H1 (cell line): ENCODE data around the gene ING4. TPM values are rescaled to one million over a fixed set of nuclear protein-coding genes. Genes with fewer than 3 reads are reported as not detected.
A peak's percentile ranks its signal among the peaks of the same experiment; 100 is the strongest.

Source experiments
- CTCF ChIA-PET: fragments of 300-600 bp; sonication (Branson Sonifier 250); formaldehyde crosslinking; loops from one replicate; lab custom pipeline; 2021; ENCODE audit not compliant: partially characterized antibody; lab: Charles Lee
- POLR2A ChIA-PET: fragments of 300-600 bp; sonication (Branson Sonifier 250); formaldehyde crosslinking; loops from one replicate; lab custom pipeline; 2021; ENCODE audit warnings: inconsistent platforms; ENCODE audit not compliant: partially characterized antibody; lab: Charles Lee
- DNase-seq, 2 experiments: peaks; one replicate each; pipeline versions ENCODE4 v3.0.0 to v3.0.0-alpha.2; 2010 to 2022; ENCODE audit warnings: low spot score in 2 of 2, low read depth in 1 of 2, mixed read lengths in 1 of 2
- FAIRE-seq: peaks from 2 replicates; lab custom pipeline; 2011; peaks lifted over from hg19 to GRCh38; lab: Jason Lieb, UNC
- H2AFZ ChIP-seq: 2 replicates; pipeline ENCODE4 v1.8.1; 2012; ENCODE audit warnings: low read length, inconsistent platforms
- H2AK5ac ChIP-seq: 2 replicates; pipeline ENCODE4 v1.6.1; 2013; ENCODE audit warnings: low read depth, low read length
- H2BK120ac ChIP-seq: replicated peaks from 2 replicates; pipeline ENCODE3; 2013; ENCODE audit warnings: low read depth, low read length, inconsistent platforms
- H2BK12ac ChIP-seq: 2 replicates; pipeline ENCODE4 v1.6.1; 2013; ENCODE audit warnings: low read depth, low read length
- H2BK15ac ChIP-seq: 2 replicates; pipeline ENCODE4 v1.6.1; 2013; ENCODE audit warnings: low read length
- H2BK20ac ChIP-seq: 2 replicates; pipeline ENCODE4 v1.6.1; 2013; ENCODE audit warnings: low read length
- H2BK5ac ChIP-seq: 2 replicates; pipeline ENCODE4 v1.6.1; 2013; ENCODE audit warnings: low read depth, low read length
- H3K14ac ChIP-seq: 2 replicates; pipeline ENCODE4 v1.6.1; 2013; ENCODE audit warnings: inconsistent platforms; ENCODE audit not compliant: insufficient read length
- H3K18ac ChIP-seq: 2 replicates; pipeline ENCODE4 v1.6.1; 2013; ENCODE audit warnings: low read length; ENCODE audit errors: extremely low read depth
- H3K23ac ChIP-seq: 2 replicates; pipeline ENCODE4 v1.6.1; 2013; ENCODE audit warnings: inconsistent platforms; ENCODE audit not compliant: insufficient read length
- H3K23me2 ChIP-seq: 2 replicates; pipeline ENCODE4 v1.6.1; 2013; ENCODE audit warnings: low read depth, low read length
- H3K27ac ChIP-seq: 2 replicates; pipeline ENCODE4 v1.6.1; 2011; ENCODE audit warnings: low read depth, low read length, inconsistent platforms
- H3K27me3 ChIP-seq, 4 experiments: replicated peaks in 1 of 4; 1 replicate in 1 of 4; 2 replicates in 3 of 4; pipeline versions ENCODE4 v1.6.1 to v1.8.1; 2011 to 2013; ENCODE audit warnings: low read length in 3 of 4, mild to moderate bottlenecking in 3 of 4, inconsistent platforms in 2 of 4, mixed read lengths in 2 of 4, moderate library complexity in 1 of 4; ENCODE audit not compliant: control insufficient read depth in 3 of 4, insufficient read depth in 3 of 4; ENCODE audit errors: extremely low read depth in 1 of 4
- H3K36me3 ChIP-seq, 4 experiments: 2 replicates each; pipeline versions ENCODE4 v1.6.1 to v1.8.1; 2011 to 2013; ENCODE audit warnings: mild to moderate bottlenecking in 4 of 4, low read length in 3 of 4, moderate library complexity in 2 of 4, control low read depth in 1 of 4, inconsistent platforms in 1 of 4; ENCODE audit not compliant: insufficient read depth in 4 of 4, control insufficient read depth in 2 of 4
- H3K4ac ChIP-seq: replicated peaks from 2 replicates; pipeline ENCODE3; 2013; ENCODE audit warnings: low read length, low read depth, mixed read lengths, inconsistent platforms; ENCODE audit not compliant: insufficient read length
- H3K4me1 ChIP-seq, 4 experiments: replicated peaks in 1 of 4; 1 replicate in 1 of 4; 2 replicates in 3 of 4; pipeline versions ENCODE4 v1.6.1 to v1.8.1; 2011 to 2013; ENCODE audit warnings: low read length in 3 of 4, inconsistent platforms in 2 of 4, mixed read lengths in 1 of 4; ENCODE audit not compliant: insufficient read depth in 4 of 4, control insufficient read depth in 3 of 4
- H3K4me2 ChIP-seq, 2 experiments: 2 replicates each; pipeline versions ENCODE4 v1.6.1 to v1.8.1; 2011 to 2013; ENCODE audit warnings: low read depth in 2 of 2, low read length in 2 of 2, control low read depth in 1 of 2, inconsistent platforms in 1 of 2, mild to moderate bottlenecking in 1 of 2; ENCODE audit not compliant: insufficient read depth in 1 of 2
- H3K4me3 ChIP-seq, 4 experiments: fragments of 200-600, 300-600 bp in 1 of 4; sonication (generic), shearing (Covaris generic), sonication (Bioruptor Twin) in 1 of 4; 2 replicates each; pipeline versions ENCODE4 v1.5.1 to v1.8.1; 2011 to 2016; ENCODE audit warnings: low read length in 4 of 4, low read depth in 3 of 4, control low read depth in 2 of 4, inconsistent platforms in 2 of 4, mild to moderate bottlenecking in 2 of 4, mixed read lengths in 1 of 4, moderate library complexity in 1 of 4; ENCODE audit not compliant: insufficient read depth in 2 of 4; ENCODE audit errors: extremely low read depth in 1 of 4
- H3K56ac ChIP-seq: replicated peaks from 2 replicates; pipeline ENCODE3; 2013; ENCODE audit warnings: low read depth, mild to moderate bottlenecking, mixed read lengths, low read length, inconsistent platforms; ENCODE audit not compliant: insufficient read length
- H3K79me1 ChIP-seq: 2 replicates; pipeline ENCODE4 v1.6.1; 2013; ENCODE audit warnings: low read depth, low read length, control low read depth
- H3K79me2 ChIP-seq, 2 experiments: 2 replicates each; pipeline versions ENCODE4 v1.6.1 to v1.8.1; 2012 to 2013; ENCODE audit warnings: low read length in 2 of 2, mild to moderate bottlenecking in 2 of 2, inconsistent platforms in 1 of 2; ENCODE audit not compliant: insufficient read depth in 2 of 2, control insufficient read depth in 1 of 2
- H3K9ac ChIP-seq, 4 experiments: replicated peaks in 1 of 4; 1 replicate in 1 of 4; 2 replicates in 3 of 4; pipeline versions ENCODE4 v1.6.1 to v1.8.1; 2011 to 2013; ENCODE audit warnings: low read depth in 3 of 4, low read length in 3 of 4, control low read depth in 2 of 4, mild to moderate bottlenecking in 2 of 4, moderate library complexity in 2 of 4, inconsistent platforms in 1 of 4; ENCODE audit errors: extremely low read depth in 1 of 4
- H3K9me3 ChIP-seq, 2 experiments: 2 replicates each; pipeline versions ENCODE4 v1.6.1 to v1.8.1; 2012 to 2013; ENCODE audit warnings: mild to moderate bottlenecking in 2 of 2, moderate library complexity in 2 of 2, control low read depth in 1 of 2, inconsistent platforms in 1 of 2, low read depth in 1 of 2, low read length in 1 of 2, mixed read lengths in 1 of 2; ENCODE audit not compliant: insufficient read depth in 2 of 2
- H4K20me1 ChIP-seq, 2 experiments: replicated peaks in 1 of 2; 2 replicates each; pipeline versions ENCODE3 to v1.8.1; 2011 to 2013; ENCODE audit warnings: inconsistent platforms in 2 of 2, low read length in 2 of 2, mild to moderate bottlenecking in 1 of 2; ENCODE audit not compliant: insufficient read depth in 2 of 2, control insufficient read depth in 1 of 2
- H4K5ac ChIP-seq: 2 replicates; pipeline ENCODE4 v1.6.1; 2013; ENCODE audit warnings: low read length, low read depth, mixed read lengths, inconsistent platforms; ENCODE audit not compliant: insufficient read length
- H4K8ac ChIP-seq: 2 replicates; pipeline ENCODE4 v1.8.0; 2013; ENCODE audit warnings: mild to moderate bottlenecking, moderate library complexity, low read length, inconsistent platforms; ENCODE audit not compliant: insufficient read depth; ENCODE audit errors: extremely low read depth
- H4K91ac ChIP-seq: replicated peaks from 2 replicates; pipeline ENCODE3; 2013; ENCODE audit warnings: low read length, mixed read lengths, inconsistent platforms; ENCODE audit not compliant: insufficient read length
- CEBPB ChIP-seq: IDR thresholded peaks from 2 replicates; pipeline ENCODE4 v1.6.1; 2012; ENCODE audit warnings: low read depth, low read length
- CTBP2 ChIP-seq: IDR thresholded peaks from 2 replicates; pipeline ENCODE4 v1.7.0; 2011; ENCODE audit warnings: borderline replicate concordance, mild to moderate bottlenecking, moderate library complexity, mixed read lengths, low read length; ENCODE audit not compliant: insufficient read depth, insufficient read length
- GABPA ChIP-seq: IDR thresholded peaks from 2 replicates; pipeline ENCODE4 v1.6.1; 2011; ENCODE audit warnings: mild to moderate bottlenecking, low read length, moderate library complexity, borderline replicate concordance; ENCODE audit not compliant: insufficient read depth
- JUND ChIP-seq: IDR thresholded peaks from 2 replicates; pipeline ENCODE4 v1.6.1; 2011; ENCODE audit warnings: mild to moderate bottlenecking, improper control_type of control experiment, low read length
- KDM4A ChIP-seq: IDR thresholded peaks from one replicate; pipeline ENCODE4 v1.7.1; 2012; ENCODE audit warnings: low read depth, mild to moderate bottlenecking, moderate library complexity, low read length, inconsistent platforms; ENCODE audit not compliant: severe bottlenecking
- KDM5A ChIP-seq: fragments of 200-600 bp; IDR thresholded peaks from 2 replicates; pipeline ENCODE4 v1.7.1; 2012; ENCODE audit warnings: mild to moderate bottlenecking, low read length, inconsistent platforms, mixed read lengths
- MAX ChIP-seq: IDR thresholded peaks from 2 replicates; pipeline ENCODE4 v1.6.1; 2012; ENCODE audit warnings: inconsistent platforms
- POLR2A ChIP-seq, 2 experiments: IDR thresholded peaks; 1 replicate in 1 of 2; 2 replicates in 1 of 2; pipeline ENCODE4 v1.6.1; 2011; ENCODE audit warnings: low read depth in 2 of 2, low read length in 2 of 2, mild to moderate bottlenecking in 2 of 2; ENCODE audit errors: control extremely low read depth in 1 of 2
- SIX5 ChIP-seq: IDR thresholded peaks from 2 replicates; pipeline ENCODE4 v1.6.1; 2011; ENCODE audit warnings: mild to moderate bottlenecking, low read depth, low read length
- TBP ChIP-seq: IDR thresholded peaks from 2 replicates; pipeline ENCODE4 v1.6.1; 2011; ENCODE audit warnings: low read depth, low read length, improper control_type of control experiment
- YY1 ChIP-seq: IDR thresholded peaks from 2 replicates; pipeline ENCODE4 v1.6.1; 2011; ENCODE audit warnings: low read depth, mild to moderate bottlenecking, low read length
- WGBS, 2 experiments: shearing (Covaris generic) in 1 of 2; methylation state at CpG; one replicate each; pipeline versions ENCODE4 v1.1.6 to v1.1.7; 2013 to 2015; ENCODE audit warnings: low lambda C conversion rate in 2 of 2, mixed read lengths in 2 of 2, inconsistent platforms in 1 of 2, low coverage in 1 of 2, missing lambda C conversion rate in 1 of 2; ENCODE audit not compliant: insufficient replicate concordance in 2 of 2, insufficient coverage in 1 of 2, insufficient read length in 1 of 2; ENCODE audit errors: extremely low coverage in 1 of 2, missing lambda C conversion rate in 1 of 2; 5-methylcytosine and 5-hydroxymethylcytosine counted together
- polyA plus RNA-seq, 7 experiments: library from polyadenylated mRNA; depleted of rRNA in 3 of 7; stranded (reverse) in 5 of 7; unstranded in 2 of 7; fragments of >200 nt in 5 of 7; fragments of 200-250 nt in 2 of 7; gene quantifications; 1 replicate in 5 of 7; 2 replicates in 1 of 7; 4 replicates in 1 of 7; pipeline versions ENCODE4 v1.2.1 to v1.2.3, GENCODE V29; 2011 to 2013; ENCODE audit warnings: missing spikeins in 2 of 7, mixed read lengths in 2 of 7
- total RNA-seq: library from RNA; stranded (reverse); fragmentation: NEBNext Ultra II Directional; extraction: Animal tissue kit (Norgen Biotek cat#: 25700); gene quantifications from 2 replicates; pipeline ENCODE4 v1.2.1, GENCODE V29; 2021

The ING4 gene
- total and polyA plus RNA-seq, 2 of the 8 experiments (the other 6 are each of a cell fraction or from before 2014, with no cell fraction given) = 22.9 to 28.6 TPM

GRCh38 chr12:6688999-6689882 lies 26.3 kb upstream of the ING4 start, which contains the start of gene ZNF384:
ZNF384 (minus strand) TSS chr12:6689375; CDS start chr12:6679520, 9,855 bp downstream.
- Histone ChIP-seq H3K27me3 (no peaks in the 10 kb centered on the region), H3K36me3 (no peaks in the 10 kb centered on the region), H3K9me3 (no peaks in the 10 kb centered on the region), H2BK15ac (peak within 1 kb of the TSS; percentile 73; the same call in 1 of the 2 replicates), H3K4me1 (peaks cover 0 to 9% (median 7%) of the 10 kb centered on the region in 4 experiments; a peak in 6 of 7 replicates), H4K91ac (peak within 1 kb of the TSS; percentile 95), H4K20me1 (peaks cover 0 to 2% of the 10 kb centered on the region in 2 experiments), H3K9ac (peak within 1 kb of the TSS; percentile 84 to 93 (median 90)), H3K4ac (peak within 1 kb of the TSS; percentile 76), H3K56ac (peak within 1 kb of the TSS; percentile 92), H2BK5ac (peak within 1 kb of the TSS; percentile 94; the same call in 1 of the 2 replicates), H3K4me3 (peak within 1 kb of the TSS; percentile 78 to 96 (median 88)), H2AFZ (no peak within 1 kb of the TSS), H2BK120ac (peak within 1 kb of the TSS; percentile 81), H3K79me1 (peaks cover 16% of the 10 kb centered on the region), H4K5ac (peak within 1 kb of the TSS; percentile 75), H3K23me2 (peaks cover 11% of the 10 kb centered on the region), H3K23ac (no peak within 1 kb of the TSS), H3K18ac (peak within 1 kb of the TSS; percentile 97; the same call in 1 of the 2 replicates), H3K27ac (peak within 1 kb of the TSS; percentile 90), H4K8ac (peak within 1 kb of the TSS; percentile 95), H2BK20ac (no peak within 1 kb of the TSS), H3K79me2 (peaks cover 13 to 45% of the 10 kb centered on the region in 2 experiments), H3K14ac (peak within 1 kb of the TSS; percentile 73), H2BK12ac (peak within 1 kb of the TSS; percentile 69; the same call in 1 of the 2 replicates), H2AK5ac (peak within 1 kb of the TSS; percentile 68; the same call in 1 of the 2 replicates), H3K4me2 (peak within 1 kb of the TSS; percentile 98 to 99)
- 2% methylated on average over 29 of the region's 72 CpGs; no CpG with 5 or more reads in 1 of the 2 experiments for WGBS, 2 experiments
- FAIRE-seq (peak; percentile 72), DNase-seq (peak; percentile 89 to 97)
- POLR2A ChIA-PET = interaction anchor here (0.6 to 6.5 kb wide), 37 partner anchors 8 to 256 kb away, joined by 3 to 72 read pairs (median 5); partner anchors contain the start of genes COPS7A, GAPDH, ING4 and MLF2
- CTCF ChIA-PET = interaction anchor here (0.6 to 7.7 kb wide), 17 partner anchors 10 to 679 kb away, joined by 3 to 55 read pairs (median 4); partner anchors contain the start of genes ACRBP, COPS7A, MLF2 and NOP2
- TF ChIP-seq MAX (peak; percentile 76), POLR2A (IDR thresholded peaks at IDR 0.05; ENCODE audit: control extremely low read depth in 1 of 2, low read depth in 2 of 2, low read length in 2 of 2) (peak in 1 of 2 experiments; percentile 56; a peak in 1 of 3 replicates), TBP (no peak; the same call in 1 of the 2 replicates), CTBP2 (no peak), CEBPB (no peak), GABPA (peak; percentile 85), SIX5 (peak; percentile 48), KDM4A (peak; percentile 53), KDM5A (no peak), JUND (no peak), YY1 (peak; percentile 54; the same call in 1 of the 2 replicates)
